GM12801 (cell line): ENCODE data around the gene PHF21B.

Experiments used
- TF ChIP-seq, protein P1 (sequence below): IDR thresholded peaks from one replicate; pipeline ENCODE4 v1.5.1; 2011; ENCODE audit warnings: control low read depth; ENCODE audit not compliant: insufficient read length; ENCODE audit errors: extremely low read depth

The PHF21B gene

GRCh38 chr22:45031629-45032403 lies 22.0 kb upstream of the PHF21B start:
- TF ChIP-seq, protein P1, sequence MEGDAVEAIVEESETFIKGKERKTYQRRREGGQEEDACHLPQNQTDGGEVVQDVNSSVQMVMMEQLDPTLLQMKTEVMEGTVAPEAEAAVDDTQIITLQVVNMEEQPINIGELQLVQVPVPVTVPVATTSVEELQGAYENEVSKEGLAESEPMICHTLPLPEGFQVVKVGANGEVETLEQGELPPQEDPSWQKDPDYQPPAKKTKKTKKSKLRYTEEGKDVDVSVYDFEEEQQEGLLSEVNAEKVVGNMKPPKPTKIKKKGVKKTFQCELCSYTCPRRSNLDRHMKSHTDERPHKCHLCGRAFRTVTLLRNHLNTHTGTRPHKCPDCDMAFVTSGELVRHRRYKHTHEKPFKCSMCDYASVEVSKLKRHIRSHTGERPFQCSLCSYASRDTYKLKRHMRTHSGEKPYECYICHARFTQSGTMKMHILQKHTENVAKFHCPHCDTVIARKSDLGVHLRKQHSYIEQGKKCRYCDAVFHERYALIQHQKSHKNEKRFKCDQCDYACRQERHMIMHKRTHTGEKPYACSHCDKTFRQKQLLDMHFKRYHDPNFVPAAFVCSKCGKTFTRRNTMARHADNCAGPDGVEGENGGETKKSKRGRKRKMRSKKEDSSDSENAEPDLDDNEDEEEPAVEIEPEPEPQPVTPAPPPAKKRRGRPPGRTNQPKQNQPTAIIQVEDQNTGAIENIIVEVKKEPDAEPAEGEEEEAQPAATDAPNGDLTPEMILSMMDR, result no peak

GRCh38 chr22:45029501-45029900 lies 19.7 kb upstream of the PHF21B start:
- TF ChIP-seq, protein P1, result no peak

DNA sequence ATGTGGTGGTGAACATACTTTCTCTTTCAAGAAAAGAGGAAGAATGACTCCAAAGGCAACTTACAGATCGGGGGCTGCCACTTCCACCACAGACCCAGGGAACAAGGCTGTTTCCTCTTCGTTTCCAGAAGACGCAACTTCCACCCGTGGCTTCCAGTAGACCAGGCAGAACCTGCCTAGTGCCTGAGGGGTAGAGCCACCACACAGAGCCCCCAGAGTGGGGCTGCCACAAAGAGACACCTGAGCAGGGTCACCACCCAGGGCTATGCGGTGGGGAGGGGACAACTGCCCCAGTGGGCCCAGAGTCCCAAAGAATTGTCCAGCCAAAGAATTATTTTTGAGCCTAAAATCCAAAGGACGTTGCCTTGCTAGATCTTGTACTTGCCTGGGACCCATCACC lies 16.7 kb upstream of the PHF21B start:
- TF ChIP-seq, protein P1, result no peak

GRCh38 chr22:45023431-45023830 lies 13.6 kb upstream of the PHF21B start:
- TF ChIP-seq, protein P1, result no peak

GRCh38 chr22:45019861-45020655 lies 10.3 kb upstream of the PHF21B start:
- TF ChIP-seq, protein P1, result no peak

DNA sequence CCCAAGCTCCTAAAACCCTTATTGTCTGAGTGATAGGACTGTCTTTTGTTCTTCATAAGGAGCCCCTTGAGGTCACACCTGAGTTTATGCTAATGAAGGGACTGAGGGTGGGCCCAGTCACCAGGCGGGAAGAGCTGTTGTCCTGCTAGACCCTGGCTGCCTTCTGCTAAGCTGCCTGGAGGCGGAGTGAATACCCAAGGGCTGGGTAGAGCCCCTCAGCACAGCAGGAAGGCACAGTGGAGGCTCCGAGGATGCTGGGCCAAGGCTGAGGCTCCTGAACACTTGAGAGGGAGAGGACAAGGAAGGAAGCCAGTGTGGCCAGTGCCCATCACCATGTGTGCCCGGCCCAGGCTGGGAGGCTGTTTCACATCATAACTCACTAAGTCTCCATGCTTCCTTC lies 4.8 kb upstream of the PHF21B start:
- TF ChIP-seq, protein P1, result no peak

- TF ChIP-seq, protein P1, result no peak
These were observed 3.3 kb upstream of the PHF21B start for GRCh38 chr22:45013138-45013537.
